CD14-positive monocyte (primary cell): ENCODE results near the gene TJP2. TPM values are rescaled to one million over a fixed set of nuclear protein-coding genes. Genes with fewer than 3 reads are reported as not detected.

Experiments
- DNase-seq, 3 donors: peaks; one replicate each; pipeline ENCODE4 v3.0.0-alpha.2; 2011 to 2022
- H2AFZ ChIP-seq: 2 replicates; pipeline ENCODE4 v1.6.0; 2012; ENCODE audit warnings: mild to moderate bottlenecking, low read depth, low read length, inconsistent platforms; ENCODE audit not compliant: insufficient read depth, poor library complexity, severe bottlenecking
- H3K27ac ChIP-seq, 2 donors: 1 replicate in 1 of 2; 2 replicates in 1 of 2; pipeline ENCODE4 v1.5.1; 2012 to 2013; ENCODE audit warnings: low read length in 2 of 2, control low read depth in 1 of 2, inconsistent platforms in 1 of 2, low read depth in 1 of 2, mild to moderate bottlenecking in 1 of 2
- H3K27me3 ChIP-seq, 2 donors: one replicate each; pipeline versions ENCODE4 v1.6.0 to v1.6.1; 2011 to 2013; ENCODE audit warnings: low read length in 2 of 2; ENCODE audit not compliant: control insufficient read depth in 2 of 2, insufficient read depth in 2 of 2
- H3K36me3 ChIP-seq, 2 donors: replicated peaks in 1 of 2; 1 replicate in 1 of 2; 2 replicates in 1 of 2; pipeline versions ENCODE4 v1.5.1 to v1.6.1; 2012 to 2013; ENCODE audit warnings: low read length in 2 of 2, control low read depth in 1 of 2, inconsistent platforms in 1 of 2, mild to moderate bottlenecking in 1 of 2; ENCODE audit not compliant: insufficient read depth in 2 of 2, control insufficient read depth in 1 of 2
- H3K4me1 ChIP-seq, 2 donors: 1 replicate in 1 of 2; 2 replicates in 1 of 2; pipeline versions ENCODE4 v1.5.1 to v1.6.1; 2012 to 2013; ENCODE audit warnings: low read length in 2 of 2, control low read depth in 1 of 2, inconsistent platforms in 1 of 2, mild to moderate bottlenecking in 1 of 2, moderate library complexity in 1 of 2; ENCODE audit not compliant: insufficient read depth in 2 of 2, control insufficient read depth in 1 of 2
- H3K4me2 ChIP-seq: replicated peaks from 2 replicates; pipeline ENCODE3; 2012; ENCODE audit warnings: low read length, moderate library complexity, mild to moderate bottlenecking; ENCODE audit not compliant: poor library complexity, severe bottlenecking; ENCODE audit errors: extremely low read depth
- H3K4me3 ChIP-seq, 3 experiments: fragments of 200-600 bp in 1 of 3; sonication (generic) in 1 of 3; replicated peaks in 1 of 3; 1 replicate in 2 of 3; 2 replicates in 1 of 3; pipeline ENCODE4 v1.5.1; 2011 to 2013; ENCODE audit warnings: low read length in 3 of 3, mild to moderate bottlenecking in 3 of 3, control low read depth in 2 of 3, low read depth in 2 of 3, inconsistent platforms in 1 of 3, moderate library complexity in 1 of 3
- H3K79me2 ChIP-seq: 2 replicates; pipeline ENCODE4 v1.6.0; 2012; ENCODE audit warnings: mild to moderate bottlenecking, control low read depth, inconsistent platforms, low read length, moderate library complexity; ENCODE audit not compliant: insufficient read depth
- H3K9ac ChIP-seq: 2 replicates; pipeline ENCODE4 v1.6.0; 2017; ENCODE audit warnings: low read length, mild to moderate bottlenecking; ENCODE audit not compliant: insufficient read depth, poor library complexity, severe bottlenecking
- H3K9me3 ChIP-seq, 2 donors: replicated peaks in 1 of 2; 1 replicate in 1 of 2; 2 replicates in 1 of 2; pipeline versions ENCODE4 v1.5.1 to v1.6.1; 2012 to 2013; ENCODE audit warnings: low read length in 2 of 2, control low read depth in 1 of 2; ENCODE audit not compliant: control insufficient read depth in 1 of 2, insufficient read depth in 1 of 2
- H4K20me1 ChIP-seq: 2 replicates; pipeline ENCODE4 v1.6.0; 2012; ENCODE audit warnings: mild to moderate bottlenecking, low read length, control low read depth, moderate library complexity; ENCODE audit not compliant: insufficient read depth
- H3K27ac Mint-ChIP-seq, 7 donors: one replicate each; pipeline ENCODE4 v1.8.0; 2020; ENCODE audit warnings: mild to moderate bottlenecking in 7 of 7, mixed read lengths in 7 of 7, moderate library complexity in 6 of 7, inconsistent platforms in 2 of 7
- H3K27me3 Mint-ChIP-seq, 3 donors: one replicate each; pipeline ENCODE4 v1.8.0; 2021 to 2022; ENCODE audit warnings: low read depth in 3 of 3, mild to moderate bottlenecking in 3 of 3, mixed read lengths in 3 of 3, moderate library complexity in 3 of 3, inconsistent platforms in 1 of 3
- H3K36me3 Mint-ChIP-seq, 2 donors: one replicate each; pipeline ENCODE4 v1.8.0; 2020; ENCODE audit warnings: mixed read lengths in 2 of 2, inconsistent platforms in 1 of 2, mild to moderate bottlenecking in 1 of 2
- H3K4me1 Mint-ChIP-seq: one replicate; pipeline ENCODE4 v1.8.0; 2020; ENCODE audit warnings: mild to moderate bottlenecking, mixed read lengths
- H3K4me3 Mint-ChIP-seq, 2 donors: one replicate each; pipeline ENCODE4 v1.8.0; 2020; ENCODE audit warnings: mild to moderate bottlenecking in 2 of 2, mixed read lengths in 2 of 2, moderate library complexity in 1 of 2
- H3K9me3 Mint-ChIP-seq, 7 donors: one replicate each; pipeline ENCODE4 v1.8.0; 2020 to 2022; ENCODE audit warnings: mixed read lengths in 7 of 7, mild to moderate bottlenecking in 6 of 7, moderate library complexity in 6 of 7, inconsistent platforms in 2 of 7
- CTCF ChIP-seq: fragments of 200-600 bp; IDR thresholded peaks from one replicate; pipeline ENCODE4 v1.8.0; 2022; ENCODE audit warnings: antibody characterized with exemption, mild to moderate bottlenecking
- WGBS: methylation state at CpG from one replicate; pipeline ENCODE4 v1.1.5; 2013; ENCODE audit warnings: missing lambda C conversion rate; ENCODE audit not compliant: insufficient coverage; 5-methylcytosine and 5-hydroxymethylcytosine counted together
- intact Hi-C, 2 donors: fragments of 100-400 bp; cut with micrococcal nuclease; formaldehyde crosslinking; loops; one replicate each; pipeline versions ENCODE4 v1.15.0 to v1.15.1; 2023
- polyA plus RNA-seq, 3 donors: library from polyadenylated mRNA; depleted of rRNA in 1 of 3; unstranded in 2 of 3; stranded (reverse) in 1 of 3; fragments of 300-500 nt in 2 of 3; fragments of >200 nt in 1 of 3; fragmentation: Illumina TruSeq in 2 of 3; gene quantifications; 1 replicate in 2 of 3; 2 replicates in 1 of 3; pipeline ENCODE4 v1.2.3, GENCODE V29; 2012 to 2021

Gene TJP2
- polyA plus RNA-seq, 3 donors: 8.0 to 17.8 (median 13.8) TPM

GRCh38 chr9:69190086-69190862 lies 16.2 kb downstream of the TJP2 start:
- peaks cover 14% of the 10 kb centered on the region for H3K79me2 ChIP-seq
- no peak overlapping the region for H3K4me3 Mint-ChIP-seq

GRCh38 chr9:69190863-69191181 lies 16.7 kb downstream of the TJP2 start:
- Mint-ChIP-seq H3K4me1 (peaks cover 12% of the 10 kb centered on the region), H3K9me3 (no peaks in the 10 kb centered on the region), H3K27ac (no peak overlapping the region), H3K36me3 (peaks cover 1 to 5% of the 10 kb centered on the region in 2 donors), H3K27me3 (no peaks in the 10 kb centered on the region), H3K4me3 (no peak overlapping the region)
- Histone ChIP-seq H2AFZ (no peak overlapping the region), H3K9ac (no peak overlapping the region), H3K27me3 (no peaks in the 10 kb centered on the region), H3K4me3 (no peak overlapping the region), H4K20me1 (peaks cover 12% of the 10 kb centered on the region), H3K27ac (no peak overlapping the region), H3K4me2 (no peak overlapping the region), H3K4me1 (peaks cover 0 to 6% of the 10 kb centered on the region in 2 donors), H3K79me2 (peaks cover 14% of the 10 kb centered on the region), H3K9me3 (no peaks in the 10 kb centered on the region), H3K36me3 (no peaks in the 10 kb centered on the region)
- TF ChIP-seq CTCF: no peak
- intact Hi-C loops: loop anchor here in 1 of 2 donors (5.0 kb wide), 2 partner anchors 34 to 134 kb away; no protein-coding TSS in a partner anchor
- DNase-seq: no peak
- WGBS: 88% methylated on average over 1 of the region's 1 CpG

More at GRCh38 chr9:69190086-69190862, 16.2 kb downstream of the TJP2 start:
- Histone ChIP-seq H3K27ac (no peak overlapping the region), H3K9ac (no peak overlapping the region), H3K36me3 (no peaks in the 10 kb centered on the region), H4K20me1 (peaks cover 7% of the 10 kb centered on the region), H3K9me3 (no peaks in the 10 kb centered on the region), H3K27me3 (no peaks in the 10 kb centered on the region), H3K4me1 (peaks cover 0 to 6% of the 10 kb centered on the region in 2 donors), H3K4me3 (no peak overlapping the region), H2AFZ (no peak overlapping the region), H3K4me2 (no peak overlapping the region)
- peaks cover 1 to 6% of the 10 kb centered on the region in 2 donors for H3K36me3 Mint-ChIP-seq
- no peaks in the 10 kb centered on the region for H3K27me3 Mint-ChIP-seq
- no peaks in the 10 kb centered on the region for H3K9me3 Mint-ChIP-seq
- WGBS: 93% methylated on average over 4 of the region's 5 CpGs
- no peak for DNase-seq
- peaks cover 12% of the 10 kb centered on the region for H3K4me1 Mint-ChIP-seq
- intact Hi-C loops: loop anchor here in 1 of 2 donors (5.0 kb wide), 2 partner anchors 33 to 133 kb away; no protein-coding TSS in a partner anchor
- no peak overlapping the region for H3K27ac Mint-ChIP-seq
- TF ChIP-seq CTCF: no peak
